Measurements from ENCODE around the gene ZNF410. TPM values are rescaled to one million over a fixed set of nuclear protein-coding genes. Genes with fewer than 3 reads are reported as not detected.

Gene ZNF410
- total RNA-seq, 1 donor from 2014 or later = 131 TPM

Other genes starting within 250 kb of the ZNF410 start
- 5.8 and 9.9 TPM in 2 replicates for gene DNAL1, start 241.9 kb upstream of the ZNF410 start, total RNA-seq
- 10.5 and 13.1 TPM in 2 replicates for gene PNMA1, start 172.5 kb upstream of the ZNF410 start, total RNA-seq
- gene PTGR2, start 35.0 kb upstream of the ZNF410 start, total RNA-seq = 5.8 and 7.2 TPM in 2 replicates
- gene FAM161B, start 63.2 kb downstream of the ZNF410 start, total RNA-seq = 1.5 and 1.6 TPM in 2 replicates
- gene COQ6, start 63.4 kb downstream of the ZNF410 start, total RNA-seq = 13.4 and 18.8 TPM in 2 replicates
- 13.7 TPM in 2 replicates for gene ENTPD5, start 132.4 kb downstream of the ZNF410 start, total RNA-seq
- gene BBOF1, start 132.5 kb downstream of the ZNF410 start, total RNA-seq = 1.3 and 1.9 TPM in 2 replicates
- gene ALDH6A1, start 197.6 kb downstream of the ZNF410 start, total RNA-seq = 15.1 and 22.1 TPM in 2 replicates
- 7.9 and 8.4 TPM in 2 replicates for gene LIN52, start 198.1 kb downstream of the ZNF410 start, total RNA-seq

Data from bronchial epithelial cell (primary cell).